D721Med (cell line): ENCODE results near the gene MPP1.

Experiments used
- DNase-seq: peaks from one replicate; pipeline ENCODE4 v3.0.0; 2011; ENCODE audit warnings: low spot score; ENCODE audit not compliant: insufficient read length
- FAIRE-seq: peaks from 2 replicates; lab custom pipeline; 2011; peaks lifted over from hg19 to GRCh38; lab: Jason Lieb, UNC
- CTCF ChIP-seq: IDR thresholded peaks from 2 replicates; pipeline ENCODE4 v1.5.1; 2012; ENCODE audit warnings: mild to moderate bottlenecking, control low read depth; ENCODE audit not compliant: insufficient read depth; ENCODE audit errors: missing control alignments

MPP1 gene

GRCh38 chrX:154731881-154732280, 73.4 kb downstream of the MPP1 start:
- no peak for TF ChIP-seq CTCF
- no peak for FAIRE-seq
- no peak for DNase-seq

DNA sequence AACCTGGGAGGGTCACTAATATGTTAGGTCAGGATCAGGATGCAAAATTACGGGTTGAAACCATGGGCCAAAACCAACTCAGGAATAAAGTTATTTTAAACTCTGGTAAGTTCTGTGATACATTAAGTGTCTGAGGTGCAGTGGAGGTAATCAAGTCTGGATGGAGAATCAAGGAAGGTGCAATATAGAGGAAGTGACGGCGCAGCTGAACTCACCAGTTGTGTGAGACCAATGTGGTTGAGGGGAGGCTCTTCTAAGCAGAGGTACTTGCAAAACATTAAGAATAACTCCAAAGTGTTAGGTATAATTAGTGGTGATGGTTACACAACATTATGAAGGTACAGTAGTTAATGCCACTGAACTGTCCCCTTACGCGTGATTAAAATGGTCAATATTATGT, 74.1 kb downstream of the MPP1 start:
- no peak for DNase-seq
- FAIRE-seq: no peak
- TF ChIP-seq CTCF: no peak

GRCh38 chrX:154730253-154730891, 74.9 kb downstream of the MPP1 start:
- FAIRE-seq (no peak), DNase-seq (no peak)
- TF ChIP-seq CTCF: no peak

DNA sequence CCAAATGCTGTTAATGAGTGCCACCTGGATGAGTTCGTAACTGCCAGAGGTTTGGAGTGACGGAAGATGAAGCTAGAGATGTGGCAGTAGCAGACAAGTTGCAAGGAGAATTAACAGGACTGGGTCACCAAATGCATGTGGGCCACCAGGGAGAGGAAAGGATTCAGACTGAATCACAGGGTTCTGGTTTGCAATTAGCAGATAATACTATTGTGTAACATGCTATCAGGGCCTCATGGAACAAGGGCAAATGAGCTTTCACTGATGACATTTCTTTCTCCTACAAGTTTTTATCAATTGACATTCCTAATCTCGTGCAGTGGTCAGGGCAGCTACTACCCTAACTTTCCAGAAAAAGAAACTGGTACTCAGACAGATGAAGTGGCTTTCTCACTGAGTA, 75.8 kb downstream of the MPP1 start:
- FAIRE-seq (no peak), DNase-seq (no peak)
- no peak for TF ChIP-seq CTCF
